WTC11 (cell line): ENCODE results near the gene CNP. TPM values are rescaled to one million over a fixed set of nuclear protein-coding genes. Genes with fewer than 3 reads are reported as not detected.
A peak's percentile ranks its signal among the peaks of the same experiment; 100 is the strongest.

Experiments used
- ATAC-seq: fragments of 200-7000 bp; cut with Tn5 transposase; 2 replicates; pipeline ENCODE4 v1.10.0; 2021; ENCODE audit warnings: mild to moderate bottlenecking, moderate library complexity
- CTCF ChIA-PET: fragments of 300-600 bp; sonication (Branson Sonifier 250); formaldehyde crosslinking; loops from one replicate; lab custom pipeline; 2021; ENCODE audit warnings: antibody characterized with exemption; lab: Charles Lee
- POLR2A ChIA-PET: fragments of 350-600 bp; sonication (Branson Sonifier 250); formaldehyde crosslinking; loops from one replicate; lab custom pipeline; 2021; ENCODE audit warnings: antibody characterized with exemption; lab: Charles Lee
- DNase-seq: peaks from one replicate; pipeline ENCODE4 v3.0.0; 2021; ENCODE audit warnings: low spot score
- H3K27ac Mint-ChIP-seq: 2 replicates; pipeline ENCODE4 v1.8.0; 2021; ENCODE audit warnings: mixed read lengths
- H3K27me3 Mint-ChIP-seq: 2 replicates; pipeline ENCODE4 v1.8.0; 2021; ENCODE audit warnings: low read depth, mild to moderate bottlenecking, moderate library complexity, mixed read lengths
- H3K36me3 Mint-ChIP-seq: 2 replicates; pipeline ENCODE4 v1.8.0; 2021; ENCODE audit warnings: mixed read lengths
- H3K4me1 Mint-ChIP-seq: 2 replicates; pipeline ENCODE4 v1.8.0; 2022; ENCODE audit warnings: mixed read lengths
- H3K4me3 Mint-ChIP-seq: 2 replicates; pipeline ENCODE4 v1.8.0; 2021; ENCODE audit warnings: mild to moderate bottlenecking, moderate library complexity, mixed read lengths
- H3K9me3 Mint-ChIP-seq: 2 replicates; pipeline ENCODE4 v1.8.0; 2021; ENCODE audit warnings: mixed read lengths
- ARID4B ChIP-seq: sonication (generic); formaldehyde crosslinking; IDR thresholded peaks from 2 replicates; pipeline ENCODE4 v1.8.0; 2023; ENCODE audit warnings: missing genetic modification reagents, mild to moderate bottlenecking, borderline replicate concordance
- IRF2 ChIP-seq: sonication (generic); formaldehyde crosslinking; IDR thresholded peaks from 2 replicates; pipeline ENCODE4 v1.8.0; 2022; ENCODE audit warnings: low read depth, missing genetic modification reagents, borderline replicate concordance
- KAT7 ChIP-seq: sonication (generic); formaldehyde crosslinking; IDR thresholded peaks from 2 replicates; pipeline ENCODE4 v1.8.1; 2023; ENCODE audit warnings: missing genetic modification reagents, mild to moderate bottlenecking, borderline replicate concordance
- NFE2L1 ChIP-seq: sonication (generic); formaldehyde crosslinking; IDR thresholded peaks from 2 replicates; pipeline ENCODE4 v1.8.1; 2023; ENCODE audit warnings: missing genetic modification reagents
- OVOL2 ChIP-seq: fragments of 250-450 bp; sonication (Bioruptor Pico); IDR thresholded peaks from 2 replicates; pipeline ENCODE4 v1.9.0; 2021; ENCODE audit warnings: mild to moderate bottlenecking, borderline replicate concordance
- PRDM15 ChIP-seq: sonication (generic); formaldehyde crosslinking; IDR thresholded peaks from 2 replicates; pipeline ENCODE4 v1.8.0; 2022; ENCODE audit warnings: missing genetic modification reagents
- RELA ChIP-seq: sonication (generic); formaldehyde crosslinking; IDR thresholded peaks from 2 replicates; pipeline ENCODE4 v1.8.1; 2022; ENCODE audit warnings: missing genetic modification reagents, mild to moderate bottlenecking, borderline replicate concordance
- STAT6 ChIP-seq: sonication (generic); formaldehyde crosslinking; conservative IDR thresholded peaks from 2 replicates; pipeline ENCODE4 v1.8.1; 2023; ENCODE audit warnings: mild to moderate bottlenecking, low read depth, missing genetic modification reagents, moderate library complexity
- TP53 ChIP-seq: sonication (generic); formaldehyde crosslinking; IDR thresholded peaks from 2 replicates; pipeline ENCODE4 v1.8.1; 2023; ENCODE audit warnings: mild to moderate bottlenecking, missing genetic modification reagents
- ZBTB43 ChIP-seq: sonication (generic); formaldehyde crosslinking; IDR thresholded peaks from 2 replicates; pipeline ENCODE4 v1.8.1; 2023; ENCODE audit warnings: mild to moderate bottlenecking, missing genetic modification reagents
- ZNF281 ChIP-seq: sonication (generic); formaldehyde crosslinking; IDR thresholded peaks from 2 replicates; pipeline ENCODE4 v1.8.0; 2023; ENCODE audit warnings: mild to moderate bottlenecking, missing genetic modification reagents
- total RNA-seq: library from RNA; stranded (reverse); gene quantifications from 3 replicates; pipeline ENCODE4 v1.2.3, GENCODE V29; 2021

Gene CNP
- total RNA-seq, 1 experiment from 2014 or later = 52.5 TPM

GRCh38 chr17:42018339-42018738 lies 51.7 kb downstream of the CNP start (continued):
- no peak for TF ChIP-seq KAT7 (CRISPR knock-in tag)

- H3K27ac Mint-ChIP-seq = no peak overlapping the region
- peak overlapping the region; percentile 95 for H3K4me3 Mint-ChIP-seq
- POLR2A ChIA-PET = interaction anchor here (1.3 to 3.1 kb wide), 2 partner anchors 8 to 52 kb away, joined by 5 to 13 read pairs; partner anchors contain the start of gene CNP
- ATAC-seq = no peak
- no peak for DNase-seq
- TF ChIP-seq RELA (CRISPR knock-in tag) (no peak), PRDM15 (CRISPR knock-in tag) (no peak), ARID4B (CRISPR knock-in tag) (no peak), OVOL2 (CRISPR knock-in tag) (no peak), IRF2 (CRISPR knock-in tag) (no peak)
- no peaks in the 10 kb centered on the region for H3K27me3 Mint-ChIP-seq
- CTCF ChIA-PET = interaction anchor here (0.5 to 6.8 kb wide), 20 partner anchors 8 to 234 kb away, joined by 3 to 108 read pairs (median 7); partner anchors contain the start of genes CNP, DHX58, GHDC and HSPB9
- H3K9me3 Mint-ChIP-seq = 0 out of 2 replicates have a peak, but pooled peaks cover 4% of the 10 kb centered on the region
- H3K4me1 Mint-ChIP-seq = peaks cover 38% of the 10 kb centered on the region
- H3K36me3 Mint-ChIP-seq = peaks cover 26% of the 10 kb centered on the region
These were observed 52.4 kb downstream of the CNP start for GRCh38 chr17:42018988-42019387.

GRCh38 chr17:42019509-42020404 lies 53.2 kb downstream of the CNP start, which contains the start of gene NKIRAS2:
NKIRAS2 (plus strand) TSS chr17:42020090; CDS start chr17:42021578, 1,488 bp downstream.
- H3K27me3 Mint-ChIP-seq = no peaks in the 10 kb centered on the region
- ATAC-seq (peak; percentile 72), DNase-seq (peak; percentile 97)
- H3K4me3 Mint-ChIP-seq = peak within 1 kb of the TSS; percentile 95
- 0 out of 2 replicates have a peak, but pooled peaks cover 4% of the 10 kb centered on the region for H3K9me3 Mint-ChIP-seq
- ChIA-PET CTCF (interaction anchor here (0.5 to 6.8 kb wide), 50 partner anchors 7 to 1775 kb away, joined by 3 to 108 read pairs (median 4); partner anchors contain the start of genes HSPB9, KAT2A, ODAD4 and ZNF385C), POLR2A (interaction anchor here (1.0 to 1.3 kb wide), 5 partner anchors 9 to 331 kb away, joined by 3 to 8 read pairs (median 5); partner anchors contain the start of gene CNP)
- peaks cover 34% of the 10 kb centered on the region for H3K36me3 Mint-ChIP-seq
- H3K27ac Mint-ChIP-seq = peak within 1 kb of the TSS; percentile 89
- peaks cover 40% of the 10 kb centered on the region for H3K4me1 Mint-ChIP-seq
- TF ChIP-seq ZNF281 (CRISPR knock-in tag) (0 out of 2 replicates have a peak, but pooled peaks have one; percentile 24), TP53 (CRISPR knock-in tag) (no peak), ZBTB43 (CRISPR knock-in tag) (no peak), STAT6 (no peak), NFE2L1 (no peak)
